Measurements from ENCODE around the gene SLC25A21.
"Not testable (repeated sequence)": the region's sequence is repeated elsewhere in the genome, so short reads cannot be mapped to it uniquely, and the experiment has no call there.

SLC25A21 gene

GRCh38 chr14:36941783-36942521 is 230.5 kb downstream of the SLC25A21 start:
- no peak for DNase-seq (ENCODE audit: low read depth in 2 of 2)

GRCh38 chr14:36940476-36940875 is 231.9 kb downstream of the SLC25A21 start:
- no peak for DNase-seq (ENCODE audit: low read depth in 2 of 2)

- DNase-seq (ENCODE audit: low read depth in 2 of 2), result no peak
These were observed 233.1 kb downstream of the SLC25A21 start for GRCh38 chr14:36939265-36939664.

GRCh38 chr14:36938678-36939077 is 233.7 kb downstream of the SLC25A21 start:
- no peak for DNase-seq (ENCODE audit: low read depth in 2 of 2)

GRCh38 chr14:36935976-36936678 is 236.3 kb downstream of the SLC25A21 start:
- no peak for DNase-seq (ENCODE audit: low read depth in 2 of 2)

- DNase-seq (ENCODE audit: low read depth in 2 of 2), result no peak
These were observed 238.1 kb downstream of the SLC25A21 start for GRCh38 chr14:36934304-36934703.

- DNase-seq (ENCODE audit: low read depth in 2 of 2), result no peak
These were observed 240.6 kb downstream of the SLC25A21 start for GRCh38 chr14:36931791-36932190.

GRCh38 chr14:36928432-36928831 is 244.0 kb downstream of the SLC25A21 start:
- DNase-seq (ENCODE audit: low read depth in 2 of 2), result no peak

GRCh38 chr14:36925094-36925493 is 247.3 kb downstream of the SLC25A21 start:
- DNase-seq (ENCODE audit: low read depth in 2 of 2), result no peak

- DNase-seq (ENCODE audit: low read depth in 2 of 2), result no peak
These were observed 255.7 kb downstream of the SLC25A21 start for GRCh38 chr14:36916668-36917067.

- DNase-seq (ENCODE audit: low read depth in 2 of 2), result no peak
These were observed 257.3 kb downstream of the SLC25A21 start for GRCh38 chr14:36915081-36915480.

GRCh38 chr14:36910578-36910977 is 261.8 kb downstream of the SLC25A21 start:
- DNase-seq (ENCODE audit: low read depth in 2 of 2), result no peak

GRCh38 chr14:36905272-36905888 is 267.0 kb downstream of the SLC25A21 start:
- no peak for DNase-seq (ENCODE audit: low read depth in 2 of 2)

- DNase-seq (ENCODE audit: low read depth in 2 of 2), result no peak
These were observed 270.5 kb downstream of the SLC25A21 start for GRCh38 chr14:36901861-36902260.

- DNase-seq (ENCODE audit: low read depth in 2 of 2), result no peak
These were observed 271.6 kb downstream of the SLC25A21 start for GRCh38 chr14:36900846-36901245.

GRCh38 chr14:36896300-36896699 is 276.1 kb downstream of the SLC25A21 start:
- not testable (repeated sequence) for DNase-seq (ENCODE audit: low read depth in 2 of 2)

GRCh38 chr14:36884049-36884448 is 288.4 kb downstream of the SLC25A21 start:
- DNase-seq (ENCODE audit: low read depth in 2 of 2), result no peak

- no peak for DNase-seq (ENCODE audit: low read depth in 2 of 2)
These were observed 292.1 kb downstream of the SLC25A21 start for GRCh38 chr14:36880276-36880675.

GRCh38 chr14:36879558-36879957 is 292.8 kb downstream of the SLC25A21 start:
- no peak for DNase-seq (ENCODE audit: low read depth in 2 of 2)

GRCh38 chr14:36874396-36875138 is 297.8 kb downstream of the SLC25A21 start:
- DNase-seq (ENCODE audit: low read depth in 2 of 2), result no peak

- DNase-seq (ENCODE audit: low read depth in 2 of 2), result no peak
These were observed 301.6 kb downstream of the SLC25A21 start for GRCh38 chr14:36870776-36871175.

GRCh38 chr14:36869125-36869524 is 303.3 kb downstream of the SLC25A21 start:
- DNase-seq (ENCODE audit: low read depth in 2 of 2), result no peak

All from stimulated activated CD8-positive, alpha-beta memory T cell treated with anti-CD3 and anti-CD28 coated beads, Interleukin-15, amount 100 ng/mL, for 4 hours (primary cell).